GM21529 (cell line): ENCODE data around the gene UGDH.
A peak's percentile ranks its signal among the peaks of the same experiment; 100 is the strongest.
"Not testable (repeated sequence)": the region's sequence is repeated elsewhere in the genome, so short reads cannot be mapped to it uniquely, and the experiment has no call there.

Experiments
- ATAC-seq: cut with Tn5 transposase; IDR thresholded peaks from one replicate; pipeline ENCODE4 v1.9.1; 2021; ENCODE audit not compliant: unreplicated experiment

The UGDH gene

DNA sequence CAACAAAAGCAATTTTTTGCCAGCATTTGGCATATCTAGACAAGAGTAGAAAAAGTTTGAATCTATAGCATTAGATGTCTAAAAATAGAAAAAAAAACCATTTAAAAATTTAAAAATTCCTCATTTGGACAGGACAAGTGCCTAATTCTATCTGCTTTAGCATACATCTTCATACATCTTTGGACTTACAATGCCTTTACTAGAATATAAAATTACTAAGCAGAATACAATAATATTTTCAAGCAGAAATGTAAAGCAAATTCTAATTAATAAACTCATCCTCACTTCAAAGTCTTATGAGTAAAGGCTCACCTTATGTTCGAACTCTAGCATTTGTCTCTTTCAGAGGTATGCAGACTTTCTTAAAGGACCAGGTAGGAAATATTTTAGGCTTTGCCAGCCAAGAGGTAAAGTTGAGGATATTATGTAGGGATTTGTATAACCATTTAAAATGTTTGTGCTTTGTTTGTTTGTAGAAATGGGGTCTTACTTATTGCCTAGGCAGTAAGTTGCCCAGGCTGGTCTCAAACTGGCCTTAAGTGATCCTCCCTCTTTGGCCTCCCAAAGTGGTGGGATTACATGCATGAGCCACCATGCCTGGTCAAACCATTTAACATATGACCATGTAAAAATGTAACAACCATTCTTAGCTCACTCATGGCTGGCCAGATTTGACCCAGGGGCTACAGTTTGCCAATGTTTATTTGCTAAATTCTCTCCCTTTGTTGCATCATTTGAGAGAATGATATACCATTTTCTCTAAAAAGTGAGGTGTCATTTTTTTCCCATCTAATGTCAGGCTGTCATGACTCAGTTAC lies 29.1 kb downstream of the UGDH start:
- no peak for ATAC-seq

DNA sequence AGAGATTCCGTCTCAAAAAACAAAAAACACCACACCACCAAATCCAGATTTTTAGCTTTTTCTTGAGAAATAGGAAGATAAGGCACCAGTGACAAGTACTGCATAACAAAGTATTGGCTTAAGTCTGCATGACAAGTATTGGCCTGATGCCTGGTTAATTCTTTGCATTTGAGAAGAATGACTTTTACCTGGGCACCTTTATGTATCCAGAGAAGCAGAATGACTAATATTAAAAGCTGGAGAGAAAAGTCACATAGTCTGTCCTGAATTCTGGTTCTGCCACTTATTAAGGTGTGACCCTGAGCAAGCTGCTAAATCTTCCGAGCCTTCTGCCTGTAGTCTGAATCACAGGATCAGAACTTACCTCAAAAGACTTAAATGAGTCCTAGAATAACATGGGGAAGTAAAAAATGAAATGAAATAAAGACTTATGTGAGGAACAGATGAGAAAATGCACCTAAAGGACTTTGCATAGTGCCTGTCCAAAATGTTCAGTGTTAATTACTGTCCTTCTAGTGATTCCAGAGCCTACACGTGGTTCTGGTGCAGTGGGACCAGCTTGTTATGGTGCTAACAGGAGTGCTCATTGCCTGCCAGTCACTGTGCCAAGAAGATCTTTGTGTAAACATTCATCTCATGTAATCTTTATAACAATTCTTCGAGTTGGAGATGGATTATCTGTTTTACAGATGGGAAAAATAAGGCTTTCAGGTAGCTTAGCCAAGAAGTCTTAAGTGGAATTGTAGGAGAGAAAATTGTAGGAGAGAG lies 31.6 kb downstream of the UGDH start:
- no peak for ATAC-seq

DNA sequence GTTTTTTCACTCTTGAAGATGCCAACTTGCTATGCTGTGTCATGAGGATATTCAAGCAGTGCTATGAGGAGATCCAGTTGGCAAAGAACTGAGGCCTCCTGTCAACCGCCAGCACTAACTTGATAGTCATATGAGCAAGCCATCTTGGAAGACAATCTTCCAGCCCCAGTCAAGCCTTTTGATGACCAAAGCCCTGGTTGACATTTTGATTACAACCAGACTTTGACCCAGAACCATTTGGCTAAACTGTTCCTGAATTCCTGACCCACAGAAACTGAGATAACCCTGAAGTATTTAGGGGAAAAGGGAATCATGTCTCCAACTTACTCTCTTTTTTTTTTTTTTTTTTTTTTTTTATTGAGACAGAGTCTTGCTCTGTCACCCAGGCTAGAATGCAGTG lies 32.9 kb downstream of the UGDH start:
- no peak for ATAC-seq

DNA sequence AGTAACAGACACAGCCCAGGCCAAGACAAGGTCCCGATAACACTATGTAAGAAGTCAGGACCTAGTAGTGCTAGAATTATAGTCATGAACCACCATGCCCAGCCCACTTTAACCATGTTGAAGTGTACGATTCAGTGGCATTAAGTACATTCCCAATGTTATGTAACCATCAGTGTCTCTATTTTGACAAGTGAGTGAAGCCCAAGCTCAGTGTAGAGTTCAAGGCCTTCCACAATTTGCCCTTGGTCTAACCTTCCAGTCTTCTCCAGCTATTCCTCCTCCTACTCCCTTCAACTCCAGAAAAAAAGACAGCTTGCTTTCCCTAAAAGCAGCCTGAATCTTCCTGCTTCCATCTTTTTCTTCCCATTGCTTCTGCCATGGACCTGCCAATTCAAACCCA lies 36.9 kb downstream of the UGDH start:
- ATAC-seq = no peak

DNA sequence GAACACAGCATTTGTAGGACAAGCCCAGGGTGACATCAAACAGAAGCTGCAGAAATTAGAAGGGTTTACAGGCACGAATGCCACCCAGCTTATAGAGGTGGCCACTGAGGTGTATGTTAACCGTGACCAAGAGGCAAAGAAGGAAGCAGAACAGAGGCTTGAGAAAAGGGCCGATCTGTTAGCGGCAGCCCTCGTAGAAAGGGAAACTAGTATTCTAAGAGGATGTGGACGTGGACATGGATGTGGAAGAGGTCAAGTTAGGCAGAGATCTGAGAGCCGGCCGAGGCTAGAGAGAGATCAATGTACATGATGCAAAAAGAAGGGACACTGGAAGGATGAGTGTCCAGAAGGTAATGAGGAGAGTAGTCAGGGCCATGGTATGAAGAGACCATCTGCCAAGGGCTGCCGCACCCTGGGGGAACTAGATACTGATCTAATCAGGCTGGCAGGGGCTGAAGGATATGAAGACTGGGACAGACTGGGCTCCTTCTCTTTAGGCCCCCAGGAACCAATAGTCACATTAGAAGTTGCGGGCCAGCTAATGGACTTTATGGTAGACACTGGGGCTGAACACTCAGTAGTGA lies 40.9 kb downstream of the UGDH start:
- no peak for ATAC-seq

DNA sequence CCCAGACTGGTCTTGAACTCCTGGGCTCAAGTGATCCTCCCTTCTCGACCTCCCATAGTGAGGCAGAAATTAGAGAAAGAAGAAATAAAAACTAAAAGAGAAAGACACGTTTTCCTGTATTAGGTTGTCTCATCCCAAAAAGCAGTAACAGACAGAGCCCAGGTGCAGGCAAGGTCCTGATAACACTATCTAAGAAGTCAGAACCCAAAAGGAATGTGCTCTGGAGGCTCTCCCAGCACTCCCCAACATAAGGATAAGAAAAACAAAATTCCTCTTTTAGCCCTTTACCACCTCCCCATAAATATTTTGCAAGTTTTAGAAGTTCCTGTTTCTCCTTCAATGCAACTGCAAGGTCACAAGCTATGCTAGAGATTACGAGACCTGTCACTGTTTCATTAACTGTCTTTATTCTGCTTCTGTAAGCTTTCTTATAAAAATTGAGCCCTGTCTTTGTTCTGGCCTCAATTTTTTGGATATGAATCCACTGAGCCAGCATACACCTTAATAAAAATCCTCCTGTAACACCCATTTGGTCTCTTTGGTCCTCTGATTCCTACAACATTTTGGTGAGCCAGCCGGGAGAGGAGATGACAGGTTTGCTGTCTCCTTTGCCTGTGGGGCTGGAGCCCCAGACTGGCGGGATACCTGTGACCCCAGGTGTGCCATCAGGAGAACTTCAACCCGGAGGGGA lies 42.5 kb downstream of the UGDH start:
- no peak for ATAC-seq

DNA sequence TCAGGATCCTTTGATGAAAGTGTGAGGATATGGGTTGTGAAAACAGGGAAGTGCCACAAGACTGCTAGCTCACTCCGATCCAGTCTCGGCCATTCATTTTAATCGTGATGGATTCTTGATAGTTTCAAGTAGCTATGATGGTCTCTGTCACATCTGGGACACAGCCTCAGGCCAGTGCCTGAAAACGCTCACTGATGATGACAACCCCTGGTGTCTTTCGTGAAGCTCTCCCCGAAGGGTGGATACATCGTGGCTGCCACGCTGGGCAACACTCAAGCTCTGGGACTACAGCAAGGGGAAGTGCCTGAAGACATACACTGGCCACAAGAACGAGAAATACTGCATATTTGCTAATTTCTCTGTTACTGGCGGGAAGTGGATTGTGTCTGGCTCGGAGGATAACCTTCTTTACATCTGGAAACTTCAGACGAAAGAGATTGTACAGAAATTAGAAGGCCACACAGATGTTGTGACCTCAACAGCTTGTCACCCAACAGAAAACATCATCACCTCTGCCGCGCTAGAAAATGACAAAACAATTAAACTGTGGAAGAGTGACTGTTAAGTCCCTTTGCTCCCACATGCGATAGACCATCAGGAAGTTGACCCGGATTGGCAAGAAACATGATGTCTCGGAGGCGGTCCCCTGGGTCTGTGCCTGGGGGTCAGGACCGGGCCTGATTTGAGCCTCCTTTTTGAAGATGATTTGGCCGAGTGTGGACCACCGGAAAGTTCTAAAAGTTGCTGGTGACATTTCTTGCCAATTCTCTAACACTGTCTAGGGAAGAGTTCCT lies 46.1 kb downstream of the UGDH start:
- no peak for ATAC-seq

DNA sequence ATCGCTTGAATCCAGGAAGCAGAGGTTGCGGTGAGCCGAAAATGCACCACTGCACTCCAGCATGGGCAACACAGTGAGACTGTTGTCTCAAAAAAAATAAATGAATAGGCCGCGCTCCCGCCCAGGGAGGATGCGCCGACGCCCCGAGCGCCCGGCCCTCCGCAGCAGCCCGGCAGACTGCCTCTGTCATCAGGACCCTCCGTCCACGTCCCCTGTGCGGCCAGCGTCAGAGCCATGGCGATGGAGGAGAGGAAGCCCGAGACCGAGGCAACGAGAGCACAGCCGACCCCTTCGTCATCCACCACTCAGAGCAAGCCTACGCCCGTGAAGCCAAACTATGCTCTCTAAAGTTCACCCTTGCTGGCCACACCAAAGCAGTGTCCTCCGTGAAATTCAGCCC lies 47.0 kb downstream of the UGDH start:
- no peak for ATAC-seq

DNA sequence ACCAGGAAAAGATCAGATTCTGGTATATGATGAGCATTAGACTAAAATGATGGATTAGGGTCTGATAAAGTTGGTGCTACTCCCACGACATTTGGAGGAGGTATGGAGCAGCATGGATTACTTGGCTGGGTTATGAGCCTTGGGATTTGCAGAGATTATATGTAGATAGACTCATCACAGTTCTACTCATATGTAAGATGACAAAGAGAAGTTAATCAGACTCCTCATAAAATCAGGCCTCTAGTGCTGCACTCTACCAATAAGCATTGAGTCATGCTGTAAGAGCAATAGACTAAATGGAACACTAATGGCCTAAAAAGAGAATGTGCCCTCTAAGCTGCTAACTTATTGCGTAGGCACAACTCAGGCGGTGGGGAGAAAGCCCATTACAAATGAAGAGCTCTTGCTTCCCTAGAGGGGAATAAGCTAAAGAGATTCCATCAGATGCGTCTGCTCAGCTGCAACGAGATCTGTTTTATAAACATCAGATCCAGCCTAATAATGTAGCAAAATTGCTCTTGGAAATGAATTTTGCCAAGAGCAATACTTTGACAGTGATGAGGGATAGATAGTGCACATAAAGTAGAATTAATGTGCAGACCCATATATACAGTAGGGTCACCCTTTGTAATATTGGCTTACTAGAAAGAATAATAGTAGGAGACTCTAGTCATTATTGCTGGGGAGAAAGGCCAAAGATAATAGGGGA lies 50.9 kb downstream of the UGDH start:
- ATAC-seq = no peak

DNA sequence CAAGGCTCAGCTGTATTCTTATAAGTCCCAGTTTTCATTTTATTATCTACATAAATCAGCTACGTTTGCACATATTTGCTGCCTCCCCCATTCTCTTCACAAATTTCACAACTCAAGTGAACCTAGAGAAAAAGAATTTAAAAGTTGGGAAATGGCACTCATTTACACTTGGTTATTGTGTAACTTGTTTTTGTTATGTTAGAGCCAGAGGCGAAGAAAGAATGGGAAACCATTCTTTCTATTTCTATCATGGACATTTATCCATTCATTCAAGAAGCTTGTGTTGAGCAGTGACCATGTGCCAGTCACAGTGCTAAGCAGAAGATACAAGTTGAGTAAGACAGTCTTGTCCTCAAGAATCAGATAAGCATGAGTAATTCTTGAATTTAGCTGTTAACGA lies 54.8 kb downstream of the UGDH start:
- ATAC-seq = no peak

DNA sequence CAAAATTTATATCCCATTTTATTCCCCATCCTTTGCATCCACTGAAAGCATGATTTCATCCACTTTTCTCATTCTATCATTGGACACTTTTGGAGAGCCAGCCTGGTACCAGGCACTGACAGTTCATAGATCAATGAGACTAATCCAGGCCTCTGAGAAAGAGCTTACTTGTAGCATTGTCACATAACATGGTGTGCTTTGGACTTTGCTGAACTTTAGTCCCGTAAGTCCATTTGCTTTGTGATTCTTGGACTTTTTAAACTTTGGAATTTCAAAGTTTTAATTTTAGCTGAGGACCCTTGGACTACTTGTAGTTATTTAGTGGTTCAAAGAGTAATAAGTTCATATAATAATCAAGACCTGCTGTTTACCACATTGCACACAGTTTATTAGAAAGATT lies 56.8 kb downstream of the UGDH start:
- ATAC-seq = no peak

DNA sequence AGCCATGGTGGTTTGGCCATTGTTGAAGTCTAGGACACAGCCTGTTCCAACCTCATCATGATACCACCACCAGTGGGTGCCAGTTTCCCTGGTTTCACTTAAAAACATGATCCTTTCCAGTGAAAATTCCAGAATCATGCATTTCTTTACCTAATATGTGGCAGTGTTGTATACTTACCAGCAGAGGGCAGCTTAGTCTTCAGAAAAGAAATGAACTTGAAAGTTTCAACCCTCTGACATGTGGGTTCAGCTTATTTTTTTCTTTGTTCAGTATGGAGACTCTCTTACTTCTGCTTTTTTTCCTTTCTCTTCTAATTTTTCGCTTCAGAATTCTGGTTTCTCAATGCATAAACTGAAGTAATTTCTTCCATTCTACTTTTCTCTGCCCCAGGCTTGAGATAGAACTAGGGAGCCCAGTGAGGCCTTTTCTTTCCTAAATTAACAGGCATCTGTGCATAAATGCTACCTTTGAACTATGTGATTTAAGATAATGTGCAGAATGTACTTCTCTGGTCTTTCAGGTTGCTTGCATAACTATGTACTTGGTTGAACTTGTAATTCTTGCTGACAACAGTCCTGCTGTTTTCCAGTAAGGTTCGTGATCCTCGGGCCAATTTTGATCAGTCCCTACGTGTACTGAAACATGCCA lies 57.7 kb downstream of the UGDH start:
- ATAC-seq = peak; percentile 82

DNA sequence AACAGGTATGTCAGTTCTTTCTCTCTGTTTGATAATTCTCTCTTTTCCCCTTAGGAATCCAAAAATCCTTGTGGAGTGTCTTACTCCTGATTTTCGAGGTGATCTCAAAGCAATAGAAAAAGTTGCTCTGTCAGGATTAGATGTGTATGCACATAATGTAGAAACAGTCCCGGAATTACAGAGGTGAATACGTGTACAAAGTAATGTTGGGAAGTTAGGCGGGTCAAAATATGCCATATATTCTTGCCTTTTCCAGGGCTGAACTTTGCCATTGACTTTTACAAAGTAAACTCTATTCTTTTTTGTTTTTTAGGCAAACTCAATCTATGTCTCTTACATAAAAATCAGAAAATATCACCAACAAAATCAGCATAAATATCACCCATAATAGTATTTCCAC lies 59.8 kb downstream of the UGDH start:
- no peak for ATAC-seq

DNA sequence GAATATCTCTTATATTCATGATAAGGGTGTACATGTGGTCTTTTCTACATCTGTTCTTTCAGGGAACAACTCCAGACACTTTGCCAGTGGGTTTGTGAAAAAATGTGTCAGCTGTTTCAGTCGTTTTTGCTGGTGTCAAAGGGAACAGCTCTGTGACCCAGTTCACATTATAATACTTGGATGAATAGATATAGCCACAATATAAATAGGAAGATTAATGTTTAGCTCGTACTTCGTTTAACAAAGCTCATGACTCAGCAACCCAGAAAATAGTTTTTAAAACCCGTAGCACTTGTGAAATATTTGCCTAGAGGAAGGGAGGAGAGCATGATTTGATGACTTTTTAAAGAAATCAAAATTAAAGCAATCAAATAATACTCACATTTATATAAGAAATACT lies 60.5 kb downstream of the UGDH start:
- no peak for ATAC-seq

DNA sequence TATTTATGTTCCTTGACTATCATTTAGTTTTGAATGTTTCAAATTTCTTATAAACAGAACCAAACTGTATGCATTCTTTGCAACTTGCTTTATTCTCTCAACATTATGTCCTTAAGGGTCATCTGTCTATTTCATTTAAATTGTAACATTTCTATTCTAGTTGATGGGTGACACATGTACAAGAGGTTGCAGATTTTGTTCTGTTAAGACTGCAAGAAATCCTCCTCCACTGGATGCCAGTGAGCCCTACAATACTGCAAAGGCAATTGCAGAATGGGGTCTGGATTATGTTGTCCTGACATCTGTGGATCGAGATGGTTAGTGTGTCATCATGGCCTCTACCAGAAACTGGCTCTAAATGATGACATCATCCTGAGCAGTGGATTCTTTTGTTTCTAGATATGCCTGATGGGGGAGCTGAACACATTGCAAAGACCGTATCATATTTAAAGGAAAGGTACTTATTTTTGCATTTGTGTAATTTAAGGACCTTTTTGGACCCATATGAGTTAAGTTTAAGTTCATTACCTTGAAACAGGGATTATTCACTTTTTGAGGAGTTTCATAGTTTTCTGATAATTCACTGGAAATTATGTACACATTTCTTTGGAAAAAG lies 62.2 kb downstream of the UGDH start:
- no peak for ATAC-seq

DNA sequence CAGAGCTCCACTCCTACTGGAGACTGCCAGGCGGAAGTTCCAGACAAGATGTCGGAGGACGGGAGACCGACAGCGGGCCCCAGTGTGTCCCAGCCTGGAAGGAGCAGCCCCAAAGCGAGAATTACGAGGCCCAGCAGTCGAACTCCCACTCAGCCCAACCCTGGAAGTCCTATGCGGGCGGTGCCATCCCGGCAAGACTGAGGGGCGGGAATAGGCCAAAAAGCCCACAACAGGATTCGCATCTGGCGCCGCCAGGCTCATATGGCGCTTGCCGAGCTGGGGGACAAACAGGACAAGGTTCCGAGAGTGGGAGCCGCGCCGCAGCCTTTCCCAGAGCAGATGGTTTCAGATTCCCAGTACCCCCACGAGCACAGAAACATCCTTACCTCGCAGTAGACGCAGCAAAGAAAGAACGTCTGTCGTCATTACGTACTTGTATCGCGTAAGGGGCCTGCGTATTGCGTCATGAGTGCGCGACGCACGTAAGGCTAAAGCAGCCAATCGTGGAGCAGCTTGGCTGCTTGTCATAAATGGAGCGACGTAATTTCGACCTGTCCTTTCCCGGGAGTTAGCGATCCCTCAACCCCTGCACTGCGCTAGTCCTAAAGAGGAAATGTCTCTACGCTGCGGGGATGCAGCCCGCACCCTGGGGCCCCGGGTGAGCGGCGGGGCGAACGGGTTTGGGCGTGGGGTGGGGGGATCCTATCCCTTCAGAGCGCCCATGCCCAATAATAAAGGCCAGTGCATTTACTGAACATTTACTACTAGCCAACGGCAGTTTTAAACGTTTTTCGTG lies 68.5 kb downstream of the UGDH start, which contains the start of the genes LIAS and RPL9:
Gene LIAS, plus strand, starts transcription at position 552 of the 796 bp plus-strand sequence. Its CDS starts 62 bp downstream, at position 614.
Gene RPL9, minus strand, starts transcription at position 418 of the 796 bp plus-strand sequence. CDS start 483 bp downstream, outside the sequence.
- peak; percentile 83 for ATAC-seq

DNA sequence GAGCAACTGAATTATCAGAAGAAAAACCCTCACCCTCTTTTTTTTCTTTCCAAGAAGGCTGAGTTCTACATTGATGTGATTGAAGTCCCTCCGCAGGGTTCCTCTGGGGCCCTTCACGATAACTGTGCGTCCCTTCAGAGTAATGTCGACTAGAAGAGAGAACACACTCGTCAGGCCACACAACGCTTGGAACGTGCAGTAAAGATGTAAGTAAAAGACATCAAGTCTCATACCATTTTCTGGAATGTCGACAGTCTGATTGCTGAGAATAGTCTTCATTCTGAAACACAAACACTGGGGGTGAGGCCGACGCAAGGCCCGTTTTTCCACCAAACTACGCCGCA lies 69.1 kb downstream of the UGDH start:
- not testable (repeated sequence) for ATAC-seq
